HEK293 (cell line): ENCODE measurements around the gene LRRC8D.
"Not testable (repeated sequence)": the region's sequence is repeated elsewhere in the genome, so short reads cannot be mapped to it uniquely, and the experiment has no call there.

Experiments
- CTCF ChIA-PET: fragments of 350-600 bp; formaldehyde crosslinking; extraction: SDS; loops from one replicate; lab custom pipeline; 2021; ENCODE audit warnings: antibody characterized with exemption; lab: Yijun Ruan, JAX
- POLR2A ChIA-PET: fragments of 300-600 bp; formaldehyde crosslinking; extraction: SDS; loops from one replicate; lab custom pipeline; 2020; ENCODE audit warnings: antibody characterized with exemption, inconsistent platforms; lab: Yijun Ruan, JAX
- H3K27ac ChIP-seq: fragments of 200-500 bp; sonication (Bioruptor generic); 2 replicates; pipeline ENCODE4 v1.5.1; 2014; ENCODE audit warnings: low read depth, low read length, control low read depth, inconsistent platforms; ENCODE audit errors: extremely low read depth
- H3K36me3 ChIP-seq, 2 experiments: fragments of 200-500 bp in 1 of 2; sonication (Bioruptor generic) in 1 of 2; 1 replicate in 1 of 2; 2 replicates in 1 of 2; pipeline ENCODE4 v1.5.1; 2014 to 2017; ENCODE audit warnings: inconsistent platforms in 2 of 2, low read length in 2 of 2; ENCODE audit not compliant: control insufficient read depth in 2 of 2, insufficient read depth in 1 of 2
- H3K4me1 ChIP-seq: fragments of 200-500 bp; sonication (Bioruptor generic); 2 replicates; pipeline ENCODE4 v1.5.1; 2014; ENCODE audit warnings: mild to moderate bottlenecking, low read length, inconsistent platforms; ENCODE audit not compliant: control insufficient read depth, insufficient read depth
- H3K4me3 ChIP-seq: 2 replicates; pipeline ENCODE4 v1.5.1; 2011; ENCODE audit warnings: low read depth, mild to moderate bottlenecking, control low read depth, low read length, moderate library complexity
- H3K9me3 ChIP-seq: fragments of 200-500 bp; sonication (Bioruptor generic); 2 replicates; pipeline ENCODE4 v1.5.1; 2014; ENCODE audit warnings: low read depth, low read length, inconsistent platforms; ENCODE audit not compliant: control insufficient read depth, insufficient read depth
- EGR2 ChIP-seq: fragments of 450-650 bp; formaldehyde crosslinking; IDR thresholded peaks from 2 replicates; pipeline ENCODE4 v1.5.1; 2016; ENCODE audit warnings: low read depth, missing biosample characterization, missing genetic modification characterization
- FEZF1 ChIP-seq: fragments of 450-650 bp; formaldehyde crosslinking; IDR thresholded peaks from 2 replicates; pipeline ENCODE4 v1.5.1; 2016; ENCODE audit warnings: missing biosample characterization, missing genetic modification characterization
- GLIS1 ChIP-seq: fragments of 450-650 bp; formaldehyde crosslinking; IDR thresholded peaks from 2 replicates; pipeline ENCODE4 v1.5.1; 2016; ENCODE audit warnings: missing biosample characterization, missing genetic modification characterization
- KLF1 ChIP-seq: fragments of 450-650 bp; formaldehyde crosslinking; IDR thresholded peaks from 2 replicates; pipeline ENCODE4 v1.5.1; 2016; ENCODE audit warnings: missing biosample characterization, missing genetic modification characterization
- ZBTB1 ChIP-seq: fragments of 450-650 bp; formaldehyde crosslinking; IDR thresholded peaks from 2 replicates; pipeline ENCODE4 v1.5.1; 2016; ENCODE audit warnings: missing biosample characterization, missing genetic modification characterization
- ZEB2 ChIP-seq: fragments of 450-650 bp; formaldehyde crosslinking; IDR thresholded peaks from 2 replicates; pipeline ENCODE4 v1.5.1; 2016; ENCODE audit warnings: missing biosample characterization, missing genetic modification characterization
- ZIC2 ChIP-seq: fragments of 450-650 bp; formaldehyde crosslinking; IDR thresholded peaks from 2 replicates; pipeline ENCODE4 v1.5.1; 2016; ENCODE audit warnings: missing biosample characterization, missing genetic modification characterization
- ZNF112 ChIP-seq: fragments of 450-650 bp; formaldehyde crosslinking; IDR thresholded peaks from 2 replicates; pipeline ENCODE4 v1.5.0; 2017; ENCODE audit warnings: missing biosample characterization, missing genetic modification characterization
- ZNF221 ChIP-seq: fragments of 450-650 bp; formaldehyde crosslinking; IDR thresholded peaks from 2 replicates; pipeline ENCODE4 v1.5.1; 2017; ENCODE audit warnings: missing biosample characterization, missing genetic modification characterization, borderline replicate concordance
- ZNF280D ChIP-seq: fragments of 450-650 bp; formaldehyde crosslinking; IDR thresholded peaks from 2 replicates; pipeline ENCODE4 v1.5.1; 2016; ENCODE audit warnings: missing biosample characterization, missing genetic modification characterization
- ZNF292 ChIP-seq: fragments of 450-650 bp; formaldehyde crosslinking; IDR thresholded peaks from 2 replicates; pipeline ENCODE4 v1.5.1; 2016; ENCODE audit warnings: low read depth, missing biosample characterization, missing genetic modification characterization, borderline replicate concordance
- ZNF366 ChIP-seq: fragments of 450-650 bp; formaldehyde crosslinking; conservative IDR thresholded peaks from 2 replicates; pipeline ENCODE4 v1.5.1; 2016; ENCODE audit warnings: missing biosample characterization, missing genetic modification characterization
- ZNF544 ChIP-seq: fragments of 450-650 bp; formaldehyde crosslinking; IDR thresholded peaks from 2 replicates; pipeline ENCODE4 v1.5.0; 2017; ENCODE audit warnings: missing biosample characterization, missing genetic modification characterization
- ZNF600 ChIP-seq: fragments of 450-650 bp; formaldehyde crosslinking; IDR thresholded peaks from 2 replicates; pipeline ENCODE4 v1.5.1; 2016; ENCODE audit warnings: missing biosample characterization, missing genetic modification characterization
- ZNF626 ChIP-seq: fragments of 450-650 bp; sonication (Bioruptor Pico); formaldehyde crosslinking; IDR thresholded peaks from 2 replicates; pipeline ENCODE4 v1.5.1; 2018; ENCODE audit warnings: missing biosample characterization, missing genetic modification characterization, inconsistent platforms
- ZNF670 ChIP-seq: fragments of 450-650 bp; formaldehyde crosslinking; IDR thresholded peaks from 2 replicates; pipeline ENCODE4 v1.5.1; 2016; ENCODE audit warnings: missing biosample characterization, missing genetic modification characterization, low read depth
- ZNF843 ChIP-seq: fragments of 450-650 bp; formaldehyde crosslinking; IDR thresholded peaks from 2 replicates; pipeline ENCODE4 v1.5.1; 2016; ENCODE audit warnings: missing biosample characterization, missing genetic modification characterization
- TF ChIP-seq, protein P1 (sequence below): fragments of 450-650 bp; formaldehyde crosslinking; IDR thresholded peaks from 2 replicates; pipeline ENCODE4 v1.5.1; 2017; ENCODE audit warnings: missing biosample characterization, missing genetic modification characterization
- TF ChIP-seq, protein P2 (sequence below): fragments of 450-650 bp; formaldehyde crosslinking; IDR thresholded peaks from 2 replicates; pipeline ENCODE4 v1.5.1; 2016; ENCODE audit warnings: missing biosample characterization, missing genetic modification characterization

LRRC8D gene

DNA sequence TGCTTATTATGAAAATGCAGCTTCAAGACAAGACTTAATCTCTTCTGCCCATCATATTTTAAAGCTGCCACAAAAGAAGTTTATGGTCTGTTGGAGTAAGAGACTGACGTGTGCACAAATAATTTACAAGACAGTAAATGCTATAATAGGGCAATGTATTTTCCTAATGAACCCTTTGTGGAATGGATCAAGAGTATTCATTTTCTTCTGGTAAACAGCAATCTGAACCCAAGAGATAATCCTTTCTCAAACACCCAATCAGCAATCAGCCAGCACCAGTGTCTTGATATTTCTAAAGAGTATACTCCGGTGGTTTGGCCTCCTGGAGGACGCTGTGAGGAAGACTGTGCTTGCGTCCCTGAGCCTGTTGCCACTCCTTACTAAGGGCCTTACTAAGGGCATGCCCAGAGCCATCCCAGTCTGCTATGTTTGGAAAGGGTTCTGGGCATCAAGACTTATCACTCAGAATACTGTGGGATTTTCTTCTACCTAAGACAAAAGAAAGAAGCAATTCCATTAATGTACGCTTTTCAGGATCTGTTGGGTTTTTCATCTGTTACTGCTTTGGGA is 48.8 kb upstream of the LRRC8D start:
- Histone ChIP-seq H3K4me1 (no peaks in the 10 kb centered on the region), H3K27ac (no peak overlapping the region), H3K4me3 (no peak overlapping the region), H3K36me3 (no peaks in the 10 kb centered on the region), H3K9me3 (no peaks in the 10 kb centered on the region)
- ChIA-PET POLR2A (no interaction called here), CTCF (interaction anchor here (0.6 to 1.9 kb wide), 3 partner anchors 8 to 245 kb away, joined by 3 to 10 read pairs (median 6); no protein-coding TSS in a partner anchor)
- TF ChIP-seq ZNF221 (tag by site-specific recombination) (no peak), ZNF112 (no peak), ZNF626 (tag by site-specific recombination) (no peak), ZNF280D (tag by site-specific recombination) (no peak), ZNF292 (tag by site-specific recombination) (no peak), ZNF670 (no peak), ZIC2 (tag by site-specific recombination) (no peak), GLIS1 (no peak), ZEB2 (tag by site-specific recombination) (no peak), EGR2 (tag by site-specific recombination) (no peak), KLF1 (tag by site-specific recombination) (no peak), ZNF544 (tag by site-specific recombination) (no peak), FEZF1 (tag by site-specific recombination) (no peak), ZBTB1 (tag by site-specific recombination) (no peak), ZNF843 (no peak), ZNF600 (no peak)
- TF ChIP-seq, protein P1, sequence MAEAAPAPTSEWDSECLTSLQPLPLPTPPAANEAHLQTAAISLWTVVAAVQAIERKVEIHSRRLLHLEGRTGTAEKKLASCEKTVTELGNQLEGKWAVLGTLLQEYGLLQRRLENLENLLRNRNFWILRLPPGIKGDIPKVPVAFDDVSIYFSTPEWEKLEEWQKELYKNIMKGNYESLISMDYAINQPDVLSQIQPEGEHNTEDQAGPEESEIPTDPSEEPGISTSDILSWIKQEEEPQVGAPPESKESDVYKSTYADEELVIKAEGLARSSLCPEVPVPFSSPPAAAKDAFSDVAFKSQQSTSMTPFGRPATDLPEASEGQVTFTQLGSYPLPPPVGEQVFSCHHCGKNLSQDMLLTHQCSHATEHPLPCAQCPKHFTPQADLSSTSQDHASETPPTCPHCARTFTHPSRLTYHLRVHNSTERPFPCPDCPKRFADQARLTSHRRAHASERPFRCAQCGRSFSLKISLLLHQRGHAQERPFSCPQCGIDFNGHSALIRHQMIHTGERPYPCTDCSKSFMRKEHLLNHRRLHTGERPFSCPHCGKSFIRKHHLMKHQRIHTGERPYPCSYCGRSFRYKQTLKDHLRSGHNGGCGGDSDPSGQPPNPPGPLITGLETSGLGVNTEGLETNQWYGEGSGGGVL (tag by site-specific recombination) = no peak
- TF ChIP-seq, protein P2, sequence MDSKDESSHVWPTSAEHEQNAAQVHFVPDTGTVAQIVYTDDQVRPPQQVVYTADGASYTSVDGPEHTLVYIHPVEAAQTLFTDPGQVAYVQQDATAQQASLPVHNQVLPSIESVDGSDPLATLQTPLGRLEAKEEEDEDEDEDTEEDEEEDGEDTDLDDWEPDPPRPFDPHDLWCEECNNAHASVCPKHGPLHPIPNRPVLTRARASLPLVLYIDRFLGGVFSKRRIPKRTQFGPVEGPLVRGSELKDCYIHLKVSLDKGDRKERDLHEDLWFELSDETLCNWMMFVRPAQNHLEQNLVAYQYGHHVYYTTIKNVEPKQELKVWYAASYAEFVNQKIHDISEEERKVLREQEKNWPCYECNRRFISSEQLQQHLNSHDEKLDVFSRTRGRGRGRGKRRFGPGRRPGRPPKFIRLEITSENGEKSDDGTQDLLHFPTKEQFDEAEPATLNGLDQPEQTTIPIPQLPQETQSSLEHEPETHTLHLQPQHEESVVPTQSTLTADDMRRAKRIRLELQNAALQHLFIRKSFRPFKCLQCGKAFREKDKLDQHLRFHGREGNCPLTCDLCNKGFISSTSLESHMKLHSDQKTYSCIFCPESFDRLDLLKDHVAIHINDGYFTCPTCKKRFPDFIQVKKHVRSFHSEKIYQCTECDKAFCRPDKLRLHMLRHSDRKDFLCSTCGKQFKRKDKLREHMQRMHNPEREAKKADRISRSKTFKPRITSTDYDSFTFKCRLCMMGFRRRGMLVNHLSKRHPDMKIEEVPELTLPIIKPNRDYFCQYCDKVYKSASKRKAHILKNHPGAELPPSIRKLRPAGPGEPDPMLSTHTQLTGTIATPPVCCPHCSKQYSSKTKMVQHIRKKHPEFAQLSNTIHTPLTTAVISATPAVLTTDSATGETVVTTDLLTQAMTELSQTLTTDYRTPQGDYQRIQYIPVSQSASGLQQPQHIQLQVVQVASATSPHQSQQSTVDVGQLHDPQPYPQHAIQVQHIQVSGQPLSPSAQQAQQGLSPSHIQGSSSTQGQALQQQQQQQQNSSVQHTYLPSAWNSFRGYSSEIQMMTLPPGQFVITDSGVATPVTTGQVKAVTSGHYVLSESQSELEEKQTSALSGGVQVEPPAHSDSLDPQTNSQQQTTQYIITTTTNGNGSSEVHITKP (tag by site-specific recombination) = no peak
- TF ChIP-seq, all 188 proteins: peak for 0

GRCh38 chr1:89776104-89776503 is 44.7 kb upstream of the LRRC8D start:
- H3K36me3 ChIP-seq, H3K27ac ChIP-seq, POLR2A ChIA-PET, H3K9me3 ChIP-seq, H3K4me3 ChIP-seq, H3K4me1 ChIP-seq: not testable (repeated sequence)
- 0 out of 2 replicates have a peak, but pooled peaks have one; percentile 13 for TF ChIP-seq ZNF366 (tag by site-specific recombination)
- CTCF ChIA-PET = interaction anchor here (0.9 kb wide), 1 partner anchor 254 kb away, joined by 3 read pairs; no protein-coding TSS in a partner anchor
